Neural cell (in vitro differentiated cells): Measurements from ENCODE around the gene ATP1A4. TPM values are rescaled to one million over a fixed set of nuclear protein-coding genes. Genes with fewer than 3 reads are reported as not detected.
A peak's percentile ranks its signal among the peaks of the same experiment; 100 is the strongest.

Source experiments
- H2AFZ ChIP-seq: fragments of 200-600, 300-800 bp; sonication (generic), shearing (Covaris generic); 2 replicates; pipeline ENCODE4 v1.6.0; 2014; ENCODE audit warnings: low read depth, mild to moderate bottlenecking, antibody characterized with exemption, low read length, moderate library complexity
- H3F3A ChIP-seq: fragments of 200-600 bp; shearing (Covaris generic); 2 replicates; pipeline ENCODE4 v1.6.1; 2016; ENCODE audit warnings: mild to moderate bottlenecking, moderate library complexity, mixed read lengths, antibody characterized with exemption, low read length; ENCODE audit not compliant: insufficient read depth, poor library complexity, severe bottlenecking
- H3K27ac ChIP-seq: fragments of 200-600, 300-800 bp; sonication (generic), shearing (Covaris generic); 2 replicates; pipeline ENCODE4 v1.5.1; 2014; ENCODE audit warnings: mild to moderate bottlenecking, low read length, moderate library complexity
- H3K27me3 ChIP-seq: fragments of 300-800, 200-600 bp; sonication (generic), shearing (Covaris generic); 2 replicates; pipeline ENCODE4 v1.6.0; 2014; ENCODE audit warnings: mild to moderate bottlenecking, low read depth, low read length, moderate library complexity; ENCODE audit not compliant: insufficient read depth
- H3K36me3 ChIP-seq: fragments of 300-800, 200-600 bp; sonication (generic), shearing (Covaris generic); 2 replicates; pipeline ENCODE4 v1.5.1; 2014; ENCODE audit warnings: mild to moderate bottlenecking, antibody characterized with exemption, low read length, moderate library complexity; ENCODE audit not compliant: insufficient read depth
- H3K4me2 ChIP-seq: fragments of 300-800, 200-600 bp; sonication (generic), shearing (Covaris generic); 2 replicates; pipeline ENCODE4 v1.6.0; 2014; ENCODE audit warnings: mild to moderate bottlenecking, low read length
- H3K4me3 ChIP-seq: fragments of 300-800, 200-600 bp; sonication (generic), shearing (Covaris generic); 2 replicates; pipeline ENCODE4 v1.5.1; 2014; ENCODE audit warnings: mild to moderate bottlenecking, low read length, moderate library complexity
- H3K79me2 ChIP-seq: fragments of 200-600 bp; shearing (Covaris generic); replicated peaks from 2 replicates; pipeline ENCODE4 v1.6.0; 2014; ENCODE audit warnings: mild to moderate bottlenecking, low read length, moderate library complexity; ENCODE audit not compliant: insufficient read depth
- H3K9ac ChIP-seq: fragments of 300-800, 200-600 bp; sonication (generic), shearing (Covaris generic); 2 replicates; pipeline ENCODE4 v1.6.1; 2016; ENCODE audit warnings: mild to moderate bottlenecking, low read length, mixed read lengths
- H3K9me2 ChIP-seq: fragments of 200-600 bp; shearing (Covaris generic); 2 replicates; pipeline ENCODE4 v1.6.1; 2016; ENCODE audit warnings: mild to moderate bottlenecking, low read length, mixed read lengths; ENCODE audit not compliant: insufficient read depth
- H3K9me3 ChIP-seq: fragments of 200-600, 300-800 bp; sonication (generic), shearing (Covaris generic); 2 replicates; pipeline ENCODE4 v1.6.1; 2016; ENCODE audit warnings: mild to moderate bottlenecking, mixed run types, low read length, moderate library complexity, mixed read lengths
- H4K20me1 ChIP-seq: fragments of 200-600 bp; shearing (Covaris generic); 2 replicates; pipeline ENCODE4 v1.6.1; 2016; ENCODE audit warnings: mild to moderate bottlenecking, mixed run types; ENCODE audit not compliant: insufficient read depth
- EP300 ChIP-seq: fragments of 450-650 bp; conservative IDR thresholded peaks from 2 replicates; pipeline ENCODE4 v1.6.1; 2014; ENCODE audit warnings: antibody characterized with exemption, mild to moderate bottlenecking, moderate library complexity; ENCODE audit not compliant: poor library complexity, severe bottlenecking
- EZH2 ChIP-seq: fragments of 200-600, 300-800 bp; shearing (Covaris generic), sonication (generic); IDR thresholded peaks from 2 replicates; pipeline ENCODE4 v1.6.1; 2014; ENCODE audit warnings: antibody characterized with exemption, low read length, borderline replicate concordance, mild to moderate bottlenecking; ENCODE audit not compliant: insufficient read depth, poor library complexity, severe bottlenecking
- MXI1 ChIP-seq: fragments of 450-650 bp; conservative IDR thresholded peaks from 2 replicates; pipeline ENCODE4 v1.6.1; 2014; ENCODE audit warnings: antibody characterized with exemption, mild to moderate bottlenecking; ENCODE audit not compliant: poor library complexity, severe bottlenecking
- POLR2AphosphoS5 ChIP-seq: IDR thresholded peaks from 2 replicates; pipeline ENCODE4 v1.6.1; 2012
- RAD21 ChIP-seq: fragments of 450-650 bp; conservative IDR thresholded peaks from 2 replicates; pipeline ENCODE4 v1.6.1; 2014; ENCODE audit warnings: antibody characterized with exemption, mild to moderate bottlenecking, moderate library complexity
- SMC3 ChIP-seq: fragments of 450-650 bp; conservative IDR thresholded peaks from 2 replicates; pipeline ENCODE4 v1.6.1; 2014; ENCODE audit warnings: antibody characterized with exemption, mild to moderate bottlenecking, moderate library complexity; ENCODE audit not compliant: poor library complexity
- TAF1 ChIP-seq: IDR thresholded peaks from 2 replicates; pipeline ENCODE4 v1.6.1; 2012; ENCODE audit warnings: low read depth
- polyA plus RNA-seq: library from polyadenylated mRNA; depleted of rRNA; stranded (reverse); fragments of >200 nt; gene quantifications from 2 replicates; pipeline ENCODE4 v1.2.3, GENCODE V29; 2014
- TF ChIP-seq, protein P1 (sequence below): fragments of 450-650 bp; IDR thresholded peaks from 2 replicates; pipeline ENCODE4 v1.5.1; 2014; ENCODE audit warnings: antibody characterized with exemption, mild to moderate bottlenecking, moderate library complexity; ENCODE audit not compliant: poor library complexity, severe bottlenecking
- TF ChIP-seq, protein P2 (sequence below): IDR thresholded peaks from 2 replicates; pipeline ENCODE4 v1.6.1; 2012; ENCODE audit warnings: borderline replicate concordance

Gene ATP1A4
- polyA plus RNA-seq, 1 donor from 2014 or later = not detected

DNA sequence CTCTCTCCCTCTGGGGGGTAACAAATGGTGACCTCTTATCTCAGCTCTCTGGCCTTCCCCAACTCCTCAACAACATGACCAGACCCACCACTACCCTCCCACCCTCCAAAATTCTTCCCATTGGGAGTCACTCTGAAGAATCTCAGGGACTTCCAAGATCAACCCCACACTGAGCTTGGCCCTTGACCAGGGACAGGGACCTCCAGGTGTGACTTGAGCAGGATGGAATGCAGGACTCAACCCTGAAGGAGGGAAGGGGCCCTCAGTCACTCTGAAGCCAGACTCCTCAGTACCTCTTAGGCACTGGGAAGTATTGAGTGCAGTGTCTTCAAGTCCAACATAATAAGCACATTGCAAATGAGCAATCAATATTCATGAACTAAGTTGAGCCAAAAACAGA, 40.8 kb downstream of the ATP1A4 start:
- no peak overlapping the region for H3K27ac ChIP-seq
- no peaks in the 10 kb centered on the region for H3K9me2 ChIP-seq
- no peak overlapping the region for H3K9ac ChIP-seq
- no peak overlapping the region for H3K4me2 ChIP-seq
- H3K36me3 ChIP-seq = no peaks in the 10 kb centered on the region
- H3K9me3 ChIP-seq = no peaks in the 10 kb centered on the region
- H2AFZ ChIP-seq = no peak overlapping the region
- H3K4me3 ChIP-seq = no peak overlapping the region
- H3K79me2 ChIP-seq = no peaks in the 10 kb centered on the region
- no peaks in the 10 kb centered on the region for H3K27me3 ChIP-seq
- TF ChIP-seq, protein P1, sequence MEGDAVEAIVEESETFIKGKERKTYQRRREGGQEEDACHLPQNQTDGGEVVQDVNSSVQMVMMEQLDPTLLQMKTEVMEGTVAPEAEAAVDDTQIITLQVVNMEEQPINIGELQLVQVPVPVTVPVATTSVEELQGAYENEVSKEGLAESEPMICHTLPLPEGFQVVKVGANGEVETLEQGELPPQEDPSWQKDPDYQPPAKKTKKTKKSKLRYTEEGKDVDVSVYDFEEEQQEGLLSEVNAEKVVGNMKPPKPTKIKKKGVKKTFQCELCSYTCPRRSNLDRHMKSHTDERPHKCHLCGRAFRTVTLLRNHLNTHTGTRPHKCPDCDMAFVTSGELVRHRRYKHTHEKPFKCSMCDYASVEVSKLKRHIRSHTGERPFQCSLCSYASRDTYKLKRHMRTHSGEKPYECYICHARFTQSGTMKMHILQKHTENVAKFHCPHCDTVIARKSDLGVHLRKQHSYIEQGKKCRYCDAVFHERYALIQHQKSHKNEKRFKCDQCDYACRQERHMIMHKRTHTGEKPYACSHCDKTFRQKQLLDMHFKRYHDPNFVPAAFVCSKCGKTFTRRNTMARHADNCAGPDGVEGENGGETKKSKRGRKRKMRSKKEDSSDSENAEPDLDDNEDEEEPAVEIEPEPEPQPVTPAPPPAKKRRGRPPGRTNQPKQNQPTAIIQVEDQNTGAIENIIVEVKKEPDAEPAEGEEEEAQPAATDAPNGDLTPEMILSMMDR = no peak
- TF ChIP-seq MXI1 = no peak
- TF ChIP-seq, protein P2, sequence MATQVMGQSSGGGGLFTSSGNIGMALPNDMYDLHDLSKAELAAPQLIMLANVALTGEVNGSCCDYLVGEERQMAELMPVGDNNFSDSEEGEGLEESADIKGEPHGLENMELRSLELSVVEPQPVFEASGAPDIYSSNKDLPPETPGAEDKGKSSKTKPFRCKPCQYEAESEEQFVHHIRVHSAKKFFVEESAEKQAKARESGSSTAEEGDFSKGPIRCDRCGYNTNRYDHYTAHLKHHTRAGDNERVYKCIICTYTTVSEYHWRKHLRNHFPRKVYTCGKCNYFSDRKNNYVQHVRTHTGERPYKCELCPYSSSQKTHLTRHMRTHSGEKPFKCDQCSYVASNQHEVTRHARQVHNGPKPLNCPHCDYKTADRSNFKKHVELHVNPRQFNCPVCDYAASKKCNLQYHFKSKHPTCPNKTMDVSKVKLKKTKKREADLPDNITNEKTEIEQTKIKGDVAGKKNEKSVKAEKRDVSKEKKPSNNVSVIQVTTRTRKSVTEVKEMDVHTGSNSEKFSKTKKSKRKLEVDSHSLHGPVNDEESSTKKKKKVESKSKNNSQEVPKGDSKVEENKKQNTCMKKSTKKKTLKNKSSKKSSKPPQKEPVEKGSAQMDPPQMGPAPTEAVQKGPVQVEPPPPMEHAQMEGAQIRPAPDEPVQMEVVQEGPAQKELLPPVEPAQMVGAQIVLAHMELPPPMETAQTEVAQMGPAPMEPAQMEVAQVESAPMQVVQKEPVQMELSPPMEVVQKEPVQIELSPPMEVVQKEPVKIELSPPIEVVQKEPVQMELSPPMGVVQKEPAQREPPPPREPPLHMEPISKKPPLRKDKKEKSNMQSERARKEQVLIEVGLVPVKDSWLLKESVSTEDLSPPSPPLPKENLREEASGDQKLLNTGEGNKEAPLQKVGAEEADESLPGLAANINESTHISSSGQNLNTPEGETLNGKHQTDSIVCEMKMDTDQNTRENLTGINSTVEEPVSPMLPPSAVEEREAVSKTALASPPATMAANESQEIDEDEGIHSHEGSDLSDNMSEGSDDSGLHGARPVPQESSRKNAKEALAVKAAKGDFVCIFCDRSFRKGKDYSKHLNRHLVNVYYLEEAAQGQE = no peak
- H4K20me1 ChIP-seq = no peaks in the 10 kb centered on the region
- no peaks in the 10 kb centered on the region for H3F3A ChIP-seq

DNA sequence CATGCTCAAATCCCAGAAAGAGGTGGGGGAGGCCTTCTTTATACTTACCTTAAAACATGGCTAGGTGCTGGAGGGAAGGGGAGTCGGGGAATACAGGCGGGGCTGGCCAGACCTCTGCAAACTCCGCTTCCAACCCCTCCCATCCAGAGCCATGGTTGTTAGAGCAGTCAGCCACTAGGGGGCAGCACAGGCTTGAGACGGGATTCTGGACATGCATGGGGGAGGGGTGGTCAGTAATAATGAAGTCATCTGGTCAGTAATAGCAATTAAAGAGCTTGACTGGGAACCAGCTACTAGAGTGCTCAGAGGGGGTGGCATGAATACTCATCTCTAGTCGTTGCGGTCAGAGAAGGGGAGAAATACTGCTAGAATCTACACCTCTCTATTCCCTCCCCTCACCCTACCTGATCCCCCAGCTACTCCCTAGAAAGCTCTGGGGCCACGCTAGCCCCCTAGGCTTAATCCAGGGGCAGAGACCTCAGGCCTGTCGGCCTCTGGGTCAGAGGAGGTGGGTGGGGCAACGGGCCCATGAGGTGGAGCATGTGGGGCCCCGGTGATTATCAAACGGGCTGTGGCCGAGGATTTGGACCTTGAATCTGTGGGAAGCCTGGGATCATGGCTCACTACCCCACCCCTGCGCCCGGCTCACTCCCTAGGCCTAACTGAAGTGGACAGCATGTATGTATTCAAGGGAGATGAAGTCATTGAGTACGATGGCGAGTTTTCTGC, 41.9 kb downstream of the ATP1A4 start:
- TF ChIP-seq TAF1 (no peak), RAD21 (peak; percentile 93), MXI1 (peak; percentile 14), SMC3 (peak; percentile 94), EZH2 (no peak), EP300 (no peak), POLR2AphosphoS5 (no peak)
- TF ChIP-seq, protein P2 = no peak
- TF ChIP-seq, protein P1 = peak; percentile 97
- H3K4me3 ChIP-seq = no peak overlapping the region

More for the DNA sequence above, 41.9 kb downstream of the ATP1A4 start:
- Histone ChIP-seq H3K27me3 (no peaks in the 10 kb centered on the region), H2AFZ (no peak overlapping the region), H3K36me3 (no peaks in the 10 kb centered on the region), H3K9ac (peak overlapping the region; percentile 5), H3F3A (no peaks in the 10 kb centered on the region), H3K9me2 (no peaks in the 10 kb centered on the region), H3K4me2 (no peak overlapping the region), H4K20me1 (no peaks in the 10 kb centered on the region), H3K79me2 (no peaks in the 10 kb centered on the region), H3K9me3 (no peaks in the 10 kb centered on the region), H3K27ac (no peak overlapping the region)
